Tibial artery (tissue), 4 donors: ENCODE results near the gene RTN4IP1.

Experiments
- DNase-seq, 2 donors: peaks; one replicate each; pipeline ENCODE4 v3.0.0-alpha.2; 2019
- H3K27ac ChIP-seq, 2 donors: fragments of 200-600 bp; sonication (generic) in 1 of 2; 1 replicate in 1 of 2; 2 replicates in 1 of 2; pipeline ENCODE4 v1.5.1; 2018 to 2019; ENCODE audit warnings: mild to moderate bottlenecking in 1 of 2
- H3K27me3 ChIP-seq, 2 donors: fragments of 200-600 bp; sonication (generic) in 1 of 2; one replicate each; pipeline versions ENCODE4 v1.5.1 to v1.6.0; 2016 to 2019
- H3K36me3 ChIP-seq, 3 donors: fragments of 200-600 bp; sonication (generic) in 2 of 3; one replicate each; pipeline ENCODE4 v1.5.1; 2016 to 2019; ENCODE audit warnings: mild to moderate bottlenecking in 2 of 3
- H3K4me1 ChIP-seq, 4 donors: fragments of 200-600 bp; sonication (generic) in 2 of 4; 1 replicate in 3 of 4; 2 replicates in 1 of 4; pipeline ENCODE4 v1.5.1; 2016 to 2019
- H3K4me3 ChIP-seq, 2 donors: fragments of 200-600 bp; sonication (generic) in 1 of 2; 1 replicate in 1 of 2; 2 replicates in 1 of 2; pipeline ENCODE4 v1.5.1; 2018 to 2019; ENCODE audit warnings: mild to moderate bottlenecking in 2 of 2
- H3K9me3 ChIP-seq, 3 donors: fragments of 200-600 bp; sonication (generic) in 1 of 3; one replicate each; pipeline ENCODE4 v1.5.1; 2016 to 2019
- CTCF ChIP-seq, 2 experiments: fragments of 200-600 bp in 1 of 2; fragments of 450-650 bp in 1 of 2; IDR thresholded peaks; one replicate each; pipeline ENCODE4 v1.5.1; 2017 to 2019; ENCODE audit warnings: antibody characterized with exemption in 2 of 2, mild to moderate bottlenecking in 1 of 2, moderate library complexity in 1 of 2
- intact Hi-C: fragments of 100-400 bp; cut with DNase I; formaldehyde crosslinking; loops from one replicate; pipeline ENCODE4 v1.15.0; 2023; ENCODE audit warnings: low total_unique reads

The RTN4IP1 gene

GRCh38 chr6:106569428-106569827 is 59.9 kb downstream of the RTN4IP1 start:
- Histone ChIP-seq H3K36me3 (peaks cover 0 to 35% (median 5%) of the 10 kb centered on the region in 3 donors), H3K4me3 (no peak overlapping the region), H3K9me3 (no peaks in the 10 kb centered on the region), H3K27ac (no peak overlapping the region), H3K27me3 (no peaks in the 10 kb centered on the region), H3K4me1 (no peaks in the 10 kb centered on the region)
- DNase-seq, result no peak
- no peak for TF ChIP-seq CTCF (IDR thresholded peaks at IDR 0.05)
- intact Hi-C loops, result loop anchor here (5.0 to 10.0 kb wide), 2 partner anchors 122 to 235 kb away; no protein-coding TSS in a partner anchor

- Histone ChIP-seq H3K4me3 (no peak overlapping the region), H3K27ac (no peak overlapping the region), H3K27me3 (no peaks in the 10 kb centered on the region), H3K36me3 (peaks cover 0 to 38% (median 5%) of the 10 kb centered on the region in 3 donors), H3K9me3 (no peaks in the 10 kb centered on the region), H3K4me1 (no peaks in the 10 kb centered on the region)
- intact Hi-C loops, result loop anchor here (5.0 to 10.0 kb wide), 2 partner anchors 121 to 234 kb away; no protein-coding TSS in a partner anchor
- no peak for DNase-seq
- no peak for TF ChIP-seq CTCF (IDR thresholded peaks at IDR 0.05)
Measured at GRCh38 chr6:106568530-106568929, 60.8 kb downstream of the RTN4IP1 start.

- Histone ChIP-seq H3K9me3 (no peaks in the 10 kb centered on the region), H3K27ac (no peak overlapping the region), H3K4me3 (no peak overlapping the region), H3K4me1 (no peaks in the 10 kb centered on the region), H3K27me3 (no peaks in the 10 kb centered on the region), H3K36me3 (peaks cover 4 to 21% (median 6%) of the 10 kb centered on the region in 3 donors)
- intact Hi-C loops, result loop anchor here (10.0 kb wide), 1 partner anchor 230 kb away; no protein-coding TSS in a partner anchor
- DNase-seq, result no peak
- no peak for TF ChIP-seq CTCF (IDR thresholded peaks at IDR 0.05)
Measured at GRCh38 chr6:106564476-106564875, 64.8 kb downstream of the RTN4IP1 start.

GRCh38 chr6:106563614-106564013 is 65.7 kb downstream of the RTN4IP1 start:
- Histone ChIP-seq H3K9me3 (no peaks in the 10 kb centered on the region), H3K4me1 (no peaks in the 10 kb centered on the region), H3K4me3 (no peak overlapping the region), H3K27me3 (no peaks in the 10 kb centered on the region), H3K27ac (no peak overlapping the region), H3K36me3 (peaks cover 6 to 22% (median 6%) of the 10 kb centered on the region in 3 donors)
- TF ChIP-seq CTCF (IDR thresholded peaks at IDR 0.05), result no peak
- intact Hi-C loops, result loop anchor here (10.0 kb wide), 1 partner anchor 229 kb away; no protein-coding TSS in a partner anchor
- no peak for DNase-seq

GRCh38 chr6:106561686-106562405 is 67.5 kb downstream of the RTN4IP1 start:
- intact Hi-C loops, result loop anchor here (10.0 kb wide), 1 partner anchor 227 kb away; no protein-coding TSS in a partner anchor
- Histone ChIP-seq H3K36me3 (peaks cover 6 to 20% (median 6%) of the 10 kb centered on the region in 3 donors), H3K27me3 (no peaks in the 10 kb centered on the region), H3K9me3 (no peaks in the 10 kb centered on the region), H3K4me1 (no peaks in the 10 kb centered on the region), H3K27ac (no peak overlapping the region), H3K4me3 (no peak overlapping the region)
- TF ChIP-seq CTCF (IDR thresholded peaks at IDR 0.05), result no peak
- no peak for DNase-seq
